GM23338 (cell line): ENCODE results near the gene APLNR.

Source experiments
- CREB1 ChIP-seq: fragments of 250-450 bp; sonication (Bioruptor Pico); IDR thresholded peaks from 2 replicates; pipeline ENCODE4 v1.5.0; 2020; ENCODE audit warnings: low read depth, mild to moderate bottlenecking, moderate library complexity
- CTCF ChIP-seq, 2 experiments: fragments of 200-600 bp in 1 of 2; sonication (generic) in 1 of 2; conservative IDR thresholded peaks; 2 replicates each; pipeline versions ENCODE4 v1.5.1 to v1.6.1; 2016 to 2017; ENCODE audit warnings: antibody characterized with exemption in 2 of 2, low read depth in 2 of 2, mild to moderate bottlenecking in 2 of 2, moderate library complexity in 1 of 2
- ETS1 ChIP-seq: IDR thresholded peaks from 2 replicates; pipeline ENCODE4 v1.6.1; 2016; ENCODE audit warnings: antibody characterized with exemption
- EZH2 ChIP-seq: fragments of 200-600 bp; sonication (generic); IDR thresholded peaks from one replicate; pipeline ENCODE4 v1.8.0; 2017; ENCODE audit warnings: antibody characterized with exemption, mild to moderate bottlenecking, low read depth; ENCODE audit not compliant: unreplicated experiment
- EZH2phosphoT487 ChIP-seq: fragments of 200-600 bp; sonication (generic); IDR thresholded peaks from one replicate; pipeline ENCODE4 v1.8.1; 2018; ENCODE audit warnings: antibody characterized with exemption; ENCODE audit not compliant: unreplicated experiment
- JUNB ChIP-seq: IDR thresholded peaks from one replicate; pipeline ENCODE4 v1.6.1; 2016; ENCODE audit warnings: antibody characterized with exemption; ENCODE audit not compliant: unreplicated experiment
- NANOG ChIP-seq: IDR thresholded peaks from 2 replicates; pipeline ENCODE4 v1.6.1; 2016; ENCODE audit warnings: antibody characterized with exemption, borderline replicate concordance
- POLR2AphosphoS5 ChIP-seq: IDR thresholded peaks from 2 replicates; pipeline ENCODE4 v1.6.1; 2016; ENCODE audit warnings: antibody characterized with exemption, low read depth
- REST ChIP-seq: IDR thresholded peaks from one replicate; pipeline ENCODE4 v1.6.1; 2018; ENCODE audit warnings: antibody characterized with exemption; ENCODE audit not compliant: unreplicated experiment
- STAT1 ChIP-seq: IDR thresholded peaks from one replicate; pipeline ENCODE4 v1.6.1; 2016; ENCODE audit warnings: antibody characterized with exemption; ENCODE audit not compliant: unreplicated experiment
- ZNF114 ChIP-seq: fragments of 250-450 bp; sonication (Bioruptor Pico); IDR thresholded peaks from 2 replicates; pipeline ENCODE4 v1.5.0; 2020; ENCODE audit warnings: mild to moderate bottlenecking, moderate library complexity
- ZNF331 ChIP-seq: fragments of 250-450 bp; sonication (Bioruptor Pico); IDR thresholded peaks from 2 replicates; pipeline ENCODE4 v1.5.0; 2020; ENCODE audit warnings: low read depth, mild to moderate bottlenecking, moderate library complexity

GRCh38 chr11:57240757-57241156 lies 3.7 kb upstream of the APLNR start:
- no peak for TF ChIP-seq CTCF (conservative IDR thresholded peaks at IDR 0.05; ENCODE audit: low read depth in 2 of 2)
- no peak for TF ChIP-seq REST
- TF ChIP-seq EZH2: no peak
- no peak for TF ChIP-seq POLR2AphosphoS5
- TF ChIP-seq JUNB: no peak
- no peak for TF ChIP-seq EZH2phosphoT487
- no peak for TF ChIP-seq ETS1
- TF ChIP-seq CREB1 (CRISPR knock-in tag): no peak
- TF ChIP-seq ZNF114: no peak
- TF ChIP-seq ZNF331 (CRISPR knock-in tag): no peak
- TF ChIP-seq NANOG: no peak
- TF ChIP-seq STAT1: no peak
